LNCaP clone FGC (cell line): Measurements from ENCODE around the gene RGS6.

Experiments used
- DNase-seq: peaks from one replicate; pipeline ENCODE4 v3.0.0-alpha.2; 2011; ENCODE audit warnings: low read depth
- H3K4me3 ChIP-seq: 2 replicates; pipeline ENCODE4 v1.5.1; 2011; ENCODE audit warnings: mild to moderate bottlenecking, low read depth, low read length, control low read depth
- CTCF ChIP-seq: IDR thresholded peaks from 2 replicates; pipeline ENCODE4 v1.5.1; 2012; ENCODE audit warnings: mild to moderate bottlenecking; ENCODE audit not compliant: control insufficient read depth, insufficient read depth; ENCODE audit errors: extremely low read depth

The RGS6 gene

GRCh38 chr14:72443991-72444441 is 511.8 kb downstream of the RGS6 start:
- DNase-seq: no peak
- no peak for TF ChIP-seq CTCF
- no peak overlapping the region for H3K4me3 ChIP-seq

GRCh38 chr14:72444701-72445100 is 512.5 kb downstream of the RGS6 start:
- DNase-seq: no peak
- TF ChIP-seq CTCF: no peak
- H3K4me3 ChIP-seq: no peak overlapping the region

GRCh38 chr14:72448212-72448611 is 516.0 kb downstream of the RGS6 start:
- DNase-seq: no peak
- H3K4me3 ChIP-seq: no peak overlapping the region
- no peak for TF ChIP-seq CTCF

- H3K4me3 ChIP-seq: no peak overlapping the region
- TF ChIP-seq CTCF: no peak
- DNase-seq: no peak
Observed at GRCh38 chr14:72450473-72451044, 518.3 kb downstream of the RGS6 start.

- no peak overlapping the region for H3K4me3 ChIP-seq
- TF ChIP-seq CTCF: no peak
- no peak for DNase-seq
Observed at GRCh38 chr14:72451054-72451972, 519.1 kb downstream of the RGS6 start.

GRCh38 chr14:72452774-72453173 is 520.5 kb downstream of the RGS6 start:
- no peak for DNase-seq
- no peak for TF ChIP-seq CTCF
- no peak overlapping the region for H3K4me3 ChIP-seq
